Measurements from ENCODE around the gene MTURN. TPM values are rescaled to one million over a fixed set of nuclear protein-coding genes. Genes with fewer than 3 reads are reported as not detected.
"Not testable (repeated sequence)": the region's sequence is repeated elsewhere in the genome, so short reads cannot be mapped to it uniquely, and the experiment has no call there.

MTURN gene
- total RNA-seq, 1 experiment from 2014 or later, result 2.0 TPM

GRCh38 chr7:30182814-30183213 is 48.0 kb downstream of the MTURN start:
- Histone ChIP-seq H3K4me3 (no peak overlapping the region), H3K27me3 (no peaks in the 10 kb centered on the region), H3K9me3 (peaks cover 8% of the 10 kb centered on the region), H3K36me3 (no peaks in the 10 kb centered on the region)
- DNase-seq, result no peak

GRCh38 chr7:30183749-30184369 is 49.1 kb downstream of the MTURN start:
- Histone ChIP-seq H3K4me3 (no peak overlapping the region), H3K9me3 (peaks cover 8% of the 10 kb centered on the region), H3K27me3 (no peaks in the 10 kb centered on the region), H3K36me3 (no peaks in the 10 kb centered on the region)
- DNase-seq, result no peak

GRCh38 chr7:30184791-30185487 is 50.2 kb downstream of the MTURN start:
- Histone ChIP-seq H3K4me3 (no peak overlapping the region), H3K27me3 (no peaks in the 10 kb centered on the region), H3K36me3 (no peaks in the 10 kb centered on the region), H3K9me3 (peaks cover 8% of the 10 kb centered on the region)
- DNase-seq, result no peak

GRCh38 chr7:30185496-30185895 is 50.7 kb downstream of the MTURN start:
- H3K9me3 ChIP-seq, result peaks cover 8% of the 10 kb centered on the region
- no peaks in the 10 kb centered on the region for H3K27me3 ChIP-seq
- no peak overlapping the region for H3K4me3 ChIP-seq
- no peak for DNase-seq
- no peaks in the 10 kb centered on the region for H3K36me3 ChIP-seq

- H3K36me3 ChIP-seq, result no peaks in the 10 kb centered on the region
- H3K4me3 ChIP-seq, result no peak overlapping the region
- H3K9me3 ChIP-seq, result peaks cover 8% of the 10 kb centered on the region
- no peaks in the 10 kb centered on the region for H3K27me3 ChIP-seq
- no peak for DNase-seq
Measured at GRCh38 chr7:30186725-30187124, 51.9 kb downstream of the MTURN start.

- H3K27me3 ChIP-seq, result no peaks in the 10 kb centered on the region
- no peak for DNase-seq
- H3K4me3 ChIP-seq, result no peak overlapping the region
- H3K36me3 ChIP-seq, result no peaks in the 10 kb centered on the region
- peaks cover 8% of the 10 kb centered on the region for H3K9me3 ChIP-seq
Measured at GRCh38 chr7:30187513-30187912, 52.7 kb downstream of the MTURN start.

- not testable (repeated sequence) for H3K36me3 ChIP-seq, H3K27me3 ChIP-seq, H3K4me3 ChIP-seq, H3K9me3 ChIP-seq, DNase-seq
Measured at GRCh38 chr7:30188381-30188780, 53.6 kb downstream of the MTURN start.

- Histone ChIP-seq H3K9me3 (peaks cover 8% of the 10 kb centered on the region), H3K36me3 (no peaks in the 10 kb centered on the region), H3K4me3 (no peak overlapping the region), H3K27me3 (no peaks in the 10 kb centered on the region)
- no peak for DNase-seq
Measured at GRCh38 chr7:30188811-30189210, 54.0 kb downstream of the MTURN start.

GRCh38 chr7:30191809-30192208 is 57.0 kb downstream of the MTURN start:
- no peak for DNase-seq
- Histone ChIP-seq H3K27me3 (no peaks in the 10 kb centered on the region), H3K4me3 (no peak overlapping the region), H3K36me3 (no peaks in the 10 kb centered on the region), H3K9me3 (peaks cover 11% of the 10 kb centered on the region)

GRCh38 chr7:30193336-30193943 is 58.7 kb downstream of the MTURN start:
- no peaks in the 10 kb centered on the region for H3K36me3 ChIP-seq
- H3K4me3 ChIP-seq, result no peak overlapping the region
- no peak for DNase-seq
- peaks cover 17% of the 10 kb centered on the region for H3K9me3 ChIP-seq
- H3K27me3 ChIP-seq, result no peaks in the 10 kb centered on the region

- Histone ChIP-seq H3K4me3 (no peak overlapping the region), H3K36me3 (no peaks in the 10 kb centered on the region), H3K27me3 (no peaks in the 10 kb centered on the region), H3K9me3 (peaks cover 17% of the 10 kb centered on the region)
- DNase-seq, result no peak
Measured at GRCh38 chr7:30196408-30196807, 61.6 kb downstream of the MTURN start.

- Histone ChIP-seq H3K4me3 (no peak overlapping the region), H3K9me3 (peaks cover 17% of the 10 kb centered on the region), H3K36me3 (no peaks in the 10 kb centered on the region), H3K27me3 (no peaks in the 10 kb centered on the region)
- no peak for DNase-seq
Measured at GRCh38 chr7:30197438-30197837, 62.7 kb downstream of the MTURN start.

- Histone ChIP-seq H3K9me3 (peaks cover 17% of the 10 kb centered on the region), H3K27me3 (no peaks in the 10 kb centered on the region), H3K4me3 (no peak overlapping the region), H3K36me3 (no peaks in the 10 kb centered on the region)
- DNase-seq, result no peak
Measured at GRCh38 chr7:30199271-30199670, 64.5 kb downstream of the MTURN start.

- no peaks in the 10 kb centered on the region for H3K36me3 ChIP-seq
- no peaks in the 10 kb centered on the region for H3K27me3 ChIP-seq
- no peak overlapping the region for H3K4me3 ChIP-seq
- H3K9me3 ChIP-seq, result peaks cover 17% of the 10 kb centered on the region
- no peak for DNase-seq
Measured at GRCh38 chr7:30200591-30200990, 65.8 kb downstream of the MTURN start.

GRCh38 chr7:30201161-30201666 is 66.4 kb downstream of the MTURN start:
- DNase-seq, result no peak
- no peaks in the 10 kb centered on the region for H3K36me3 ChIP-seq
- no peaks in the 10 kb centered on the region for H3K27me3 ChIP-seq
- peaks cover 12% of the 10 kb centered on the region for H3K9me3 ChIP-seq
- no peak overlapping the region for H3K4me3 ChIP-seq

GRCh38 chr7:30201921-30202320 is 67.1 kb downstream of the MTURN start:
- H3K36me3 ChIP-seq, result no peaks in the 10 kb centered on the region
- H3K4me3 ChIP-seq, result no peak overlapping the region
- H3K27me3 ChIP-seq, result no peaks in the 10 kb centered on the region
- DNase-seq, result no peak
- peaks cover 5% of the 10 kb centered on the region for H3K9me3 ChIP-seq

GRCh38 chr7:30202671-30203070 is 67.9 kb downstream of the MTURN start:
- Histone ChIP-seq H3K4me3 (no peak overlapping the region), H3K9me3 (0 out of 2 replicates have a peak, but pooled peaks cover under 1% of the 10 kb centered on the region), H3K27me3 (no peaks in the 10 kb centered on the region), H3K36me3 (no peaks in the 10 kb centered on the region)
- DNase-seq, result no peak

GRCh38 chr7:30206491-30206890 is 71.7 kb downstream of the MTURN start:
- H3K36me3 ChIP-seq, result no peaks in the 10 kb centered on the region
- peak; percentile 71 for DNase-seq
- H3K27me3 ChIP-seq, result no peaks in the 10 kb centered on the region
- H3K4me3 ChIP-seq, result no peak overlapping the region
- no peaks in the 10 kb centered on the region for H3K9me3 ChIP-seq

All from MG63 (cell line).